HG02678 (cell line): ENCODE measurements around the gene DENND2D.

ENCODE experiments used
- ATAC-seq: cut with Tn5 transposase; IDR thresholded peaks from one replicate; pipeline ENCODE4 v1.9.1; 2021; ENCODE audit warnings: mild to moderate bottlenecking, moderate library complexity; ENCODE audit not compliant: unreplicated experiment

DENND2D gene

DNA sequence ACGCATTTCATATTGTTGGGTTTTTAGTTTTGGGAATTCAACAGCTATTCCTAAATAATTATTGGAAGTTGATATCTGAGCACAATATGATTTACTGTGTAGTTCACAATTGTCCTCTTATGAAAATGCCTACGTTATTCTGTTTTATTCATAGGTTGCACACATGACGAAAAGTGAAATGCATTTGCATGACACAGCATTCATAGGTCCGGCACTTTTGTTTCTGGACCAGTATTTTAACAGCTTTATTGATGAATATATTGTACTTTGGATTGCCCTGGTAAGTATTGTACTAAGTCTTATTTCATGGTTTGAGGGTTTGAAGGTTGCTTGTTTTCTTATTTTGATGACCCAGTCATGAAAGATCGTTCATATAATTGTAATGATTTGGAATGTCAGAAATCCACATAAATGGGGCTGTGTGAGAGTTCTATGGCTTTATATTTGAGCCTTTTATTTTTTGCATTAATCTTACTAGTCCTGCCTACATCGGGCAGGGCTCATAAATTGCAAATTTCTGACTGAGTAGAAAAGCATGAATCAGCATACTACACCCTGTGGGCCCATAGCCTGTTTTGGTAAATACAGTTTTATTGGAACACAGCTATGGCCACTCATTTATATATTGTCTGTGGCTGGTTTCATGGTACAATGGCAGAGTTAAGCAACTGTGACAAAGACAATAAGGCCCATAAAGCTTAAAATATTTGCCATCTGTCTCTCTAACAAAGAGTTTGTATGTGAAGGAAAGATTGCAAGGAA is 17.0 kb downstream of the DENND2D start:
- ATAC-seq: no peak

DNA sequence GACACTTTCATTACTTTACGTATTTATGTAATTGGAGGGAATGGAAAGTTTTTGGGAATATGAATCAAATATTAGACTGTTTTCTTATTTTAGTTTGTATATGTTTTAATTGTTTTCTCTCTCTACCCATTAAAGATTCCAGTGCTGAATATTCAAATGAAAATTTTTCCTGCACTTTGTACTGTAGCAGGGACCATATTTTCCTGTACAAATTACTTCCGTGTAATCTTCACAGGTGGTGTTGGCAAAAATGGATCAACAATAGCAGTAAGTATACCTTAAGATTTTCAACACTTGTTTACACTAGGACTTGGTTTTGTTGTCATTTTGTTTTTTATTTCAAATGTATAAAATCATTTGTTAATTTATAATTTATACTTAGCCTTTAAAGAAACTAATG is 18.4 kb downstream of the DENND2D start:
- no peak for ATAC-seq

DNA sequence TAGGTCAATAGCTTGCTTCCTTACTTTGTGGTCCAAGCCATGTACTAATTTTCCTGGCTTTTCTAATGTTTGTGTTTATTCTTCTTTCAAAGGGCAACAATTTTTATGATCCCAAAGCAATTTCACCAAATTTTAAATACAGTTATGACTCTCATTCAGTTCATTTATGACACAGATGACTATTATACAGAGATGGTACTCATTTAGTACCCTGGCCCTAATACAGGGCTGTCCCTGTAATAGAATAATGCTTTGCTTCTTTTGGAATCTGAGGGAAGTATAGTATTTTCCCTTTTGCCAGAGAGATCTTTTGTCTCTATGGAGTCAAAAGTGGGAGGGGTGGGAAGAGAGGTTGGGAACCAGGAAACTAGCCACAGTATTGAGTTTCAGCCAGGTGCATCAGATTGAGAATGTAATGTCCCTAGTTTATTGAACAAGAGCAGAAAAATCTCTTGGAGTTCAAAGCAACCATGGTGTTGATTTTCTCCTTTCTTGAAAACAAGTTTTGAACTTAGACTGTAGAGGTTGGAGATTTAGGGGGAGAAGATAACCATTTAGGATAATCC is 20.4 kb downstream of the DENND2D start:
- no peak for ATAC-seq

DNA sequence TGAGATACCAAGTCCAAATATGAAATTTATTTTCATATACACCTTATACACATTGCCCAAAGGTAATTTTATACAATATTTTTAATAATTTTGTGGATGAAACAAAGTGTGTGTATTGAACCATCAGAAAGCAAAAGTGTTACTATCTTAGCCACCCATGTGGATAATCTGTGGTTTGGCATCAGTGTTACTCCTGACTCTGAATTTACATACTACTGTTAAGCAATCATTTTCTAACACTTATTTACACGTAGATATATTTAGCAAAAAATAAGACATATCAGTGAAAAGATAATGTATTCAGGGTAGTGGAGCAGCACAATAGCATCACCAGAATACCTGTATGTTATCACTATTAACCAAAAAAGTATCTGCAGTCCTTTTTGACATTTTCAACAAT is 23.8 kb downstream of the DENND2D start:
- no peak for ATAC-seq

DNA sequence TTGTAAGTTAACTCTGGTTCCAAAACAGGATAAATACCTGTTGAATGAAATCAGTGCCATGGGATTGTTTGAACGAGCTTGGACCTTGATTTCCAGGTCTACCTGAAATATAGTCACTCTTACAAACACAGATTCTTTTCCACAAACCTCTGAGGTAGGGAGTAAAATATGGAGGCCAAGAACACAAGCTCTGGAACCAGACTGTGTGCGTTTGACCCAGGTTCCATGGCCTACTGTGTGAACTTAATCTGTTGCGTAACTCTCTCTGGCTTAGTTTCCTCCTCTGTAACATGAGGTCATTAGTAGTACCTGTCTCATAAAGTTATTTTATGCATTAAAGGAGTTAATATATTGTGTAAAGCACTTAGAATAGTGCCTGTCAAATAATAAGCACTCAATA is 25.1 kb downstream of the DENND2D start:
- no peak for ATAC-seq

DNA sequence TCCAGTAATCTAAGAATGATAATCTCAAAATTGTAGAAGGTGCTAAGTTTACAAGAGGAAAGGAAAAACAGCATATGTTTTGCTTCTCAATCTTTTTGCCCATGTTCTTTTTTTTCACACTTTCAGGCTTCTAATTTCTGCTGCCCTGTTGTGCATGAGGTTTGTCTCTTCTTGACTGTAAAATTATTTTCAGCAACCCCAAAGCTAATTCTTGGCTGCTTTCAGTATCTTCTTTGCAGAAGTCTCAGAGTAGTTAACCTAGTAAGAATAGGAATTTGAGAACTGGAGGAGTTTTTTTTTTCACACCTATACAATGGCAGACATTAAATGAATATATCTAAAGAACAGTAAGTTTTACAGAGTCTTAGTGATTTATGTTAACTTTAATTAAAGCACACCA is 26.4 kb downstream of the DENND2D start:
- ATAC-seq: no peak

DNA sequence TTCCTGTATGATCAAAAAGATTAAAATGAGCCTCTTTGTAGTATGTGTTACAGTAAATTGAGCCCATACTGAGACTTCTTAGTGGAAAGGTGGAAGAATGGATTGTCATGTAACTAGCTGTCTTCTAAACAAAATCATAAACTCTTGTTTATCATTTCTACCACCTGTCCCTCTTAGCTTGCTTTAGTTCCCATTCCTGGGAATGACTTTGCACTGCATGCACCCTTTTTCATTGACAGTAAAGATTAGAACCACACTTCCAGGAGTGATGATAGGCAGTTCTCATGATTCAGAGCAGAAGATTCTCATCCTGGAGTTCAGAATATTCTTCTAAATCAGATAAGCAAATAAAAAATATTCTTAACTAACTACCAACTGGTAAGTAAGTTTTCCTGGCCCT is 28.0 kb downstream of the DENND2D start:
- ATAC-seq: no peak

DNA sequence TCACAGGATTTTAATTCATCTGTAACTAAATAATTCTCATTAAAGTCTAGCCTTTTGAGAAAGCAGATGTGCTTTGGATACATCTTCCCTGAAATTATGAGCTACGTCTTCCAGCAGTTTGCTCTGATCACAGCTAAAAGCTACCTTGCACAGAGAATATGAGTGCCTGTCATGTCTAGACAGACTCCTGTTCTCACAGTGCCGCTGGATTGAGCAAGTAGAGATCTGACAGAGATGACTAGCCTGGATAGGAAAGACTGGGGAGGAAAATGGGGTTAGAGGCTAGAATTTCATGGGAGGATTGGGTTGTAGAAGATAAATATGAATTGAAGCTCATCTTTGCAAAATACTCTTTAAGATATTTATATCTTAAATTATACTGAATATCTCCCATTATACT is 36.3 kb downstream of the DENND2D start:
- no peak for ATAC-seq

DNA sequence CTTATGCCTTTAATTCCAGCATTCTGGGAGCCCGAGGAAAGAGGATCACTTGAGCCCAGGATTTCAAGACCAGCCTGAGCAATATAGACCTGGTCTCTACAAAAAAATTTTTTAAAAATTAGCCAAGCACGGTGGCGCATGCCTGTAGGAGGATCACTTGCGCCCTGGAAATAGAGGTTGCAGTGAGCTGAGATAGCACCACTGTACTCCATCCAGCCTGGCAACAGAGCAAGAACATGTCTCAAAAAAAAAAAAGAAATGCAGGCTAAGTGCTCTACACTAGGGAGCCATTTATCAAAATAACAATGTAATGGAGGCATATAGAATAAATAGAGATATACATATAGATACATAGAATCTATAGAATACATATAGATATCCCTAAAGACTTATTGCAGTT is 37.1 kb downstream of the DENND2D start:
- no peak for ATAC-seq

DNA sequence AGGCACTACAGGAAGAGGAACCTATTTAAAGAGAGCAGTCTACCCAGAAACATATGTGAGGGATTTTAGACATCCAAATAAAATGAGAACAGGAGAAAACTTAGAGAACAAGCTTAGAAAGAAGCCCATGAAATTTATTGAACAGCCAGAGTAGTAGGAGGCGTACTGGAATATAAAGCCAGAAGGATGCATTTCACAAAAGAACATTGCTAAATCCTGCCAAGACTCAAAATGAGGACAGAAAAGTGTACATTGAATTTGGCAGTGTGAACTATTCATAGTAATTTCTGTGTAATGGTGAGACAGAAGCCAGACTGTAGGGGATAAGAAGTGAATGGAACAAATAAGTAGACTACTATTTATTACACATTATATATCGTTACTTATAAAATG is 38.0 kb downstream of the DENND2D start:
- no peak for ATAC-seq

DNA sequence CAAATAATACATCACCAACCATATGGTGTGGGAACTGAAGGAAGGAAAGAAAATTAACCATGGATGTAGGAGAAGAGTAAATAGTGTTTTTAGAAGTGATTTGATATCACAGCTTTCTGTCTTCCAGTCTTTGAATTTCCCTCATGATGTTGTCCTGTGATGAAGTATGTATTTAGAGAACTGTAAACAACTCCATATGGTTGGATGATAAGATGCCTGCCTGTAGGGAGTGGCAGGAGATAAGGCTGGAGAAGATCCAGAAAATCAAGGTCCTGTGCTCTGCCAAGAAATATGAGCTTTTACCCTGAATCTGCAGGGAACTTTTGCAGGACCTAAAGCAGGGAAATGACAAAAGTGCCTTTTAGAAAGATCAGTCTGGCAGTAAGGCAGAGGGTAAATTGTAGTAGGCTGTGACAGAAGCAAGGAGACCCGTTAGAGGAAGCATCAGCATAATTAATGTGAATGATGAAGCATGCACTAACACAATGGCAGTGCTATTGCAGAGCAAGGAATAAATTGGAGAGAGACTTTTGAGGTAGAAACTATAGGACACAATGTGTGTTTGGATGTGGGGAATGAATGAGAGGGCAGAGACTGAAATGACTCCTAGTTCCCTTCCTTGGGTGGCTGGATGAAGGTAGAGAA is 38.5 kb downstream of the DENND2D start:
- ATAC-seq: no peak

DNA sequence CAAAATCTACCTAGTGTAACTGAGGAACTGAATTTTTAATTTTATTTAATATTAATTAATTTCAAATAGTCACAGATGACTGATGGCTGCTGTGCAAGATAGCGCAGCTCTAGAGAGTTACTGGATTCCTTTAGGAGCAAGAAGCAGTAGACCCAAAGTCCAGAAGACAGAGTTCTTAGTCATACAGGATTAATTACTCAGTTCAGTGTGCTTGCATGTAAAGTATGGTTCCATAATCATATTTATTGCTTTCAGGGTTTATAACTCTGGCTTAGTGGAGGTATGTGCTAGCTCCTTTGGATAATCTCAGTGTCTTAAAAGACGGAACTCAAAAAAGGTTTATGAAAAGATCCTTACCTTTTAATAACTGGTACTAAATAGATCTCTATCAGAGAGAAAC is 43.0 kb downstream of the DENND2D start:
- no peak for ATAC-seq

DNA sequence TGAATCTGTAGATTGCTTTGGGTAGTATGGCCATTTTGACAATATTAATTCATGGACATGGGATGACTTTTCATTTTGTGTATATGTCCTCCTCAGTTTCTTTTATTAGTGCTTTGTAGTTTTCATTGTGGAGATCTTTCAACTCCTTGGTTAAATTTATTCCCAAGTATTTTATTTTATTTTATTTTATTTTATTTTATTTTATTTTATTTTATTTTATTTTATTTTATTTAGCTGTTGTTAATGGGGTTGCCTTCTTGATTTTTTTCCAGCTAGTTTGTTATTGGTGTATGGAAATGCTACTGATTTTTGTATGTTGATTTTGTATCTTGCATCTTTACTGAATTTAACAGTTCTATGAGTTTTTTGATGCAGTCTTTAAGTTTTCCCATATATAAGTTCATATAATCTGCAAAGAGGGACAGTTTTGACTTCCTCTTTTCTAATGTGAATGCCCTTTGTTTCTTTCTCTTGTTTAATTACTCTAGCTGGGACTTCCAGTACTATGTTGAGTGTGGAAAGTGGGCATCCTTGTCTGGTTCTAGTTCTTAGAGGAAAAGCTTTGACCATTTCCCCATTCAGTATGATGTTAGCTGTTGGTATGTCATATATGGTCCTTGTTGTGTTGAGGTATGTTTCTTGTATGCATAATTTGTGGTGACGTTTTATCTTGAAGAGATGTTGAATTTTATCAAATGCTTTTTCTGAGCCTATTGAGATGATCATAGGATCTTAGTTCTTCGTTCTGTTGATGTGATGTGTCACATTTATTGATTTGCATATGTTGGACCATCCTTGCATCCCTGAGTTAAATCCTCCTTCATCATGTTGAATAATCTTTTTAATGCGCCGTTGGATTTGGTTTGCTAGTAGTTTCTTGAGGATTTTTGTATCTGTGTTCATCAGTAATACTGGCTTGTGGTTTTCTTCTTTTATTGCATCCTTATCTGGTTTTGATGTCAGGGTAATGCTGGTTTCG is 46.1 kb downstream of the DENND2D start:
- no peak for ATAC-seq

DNA sequence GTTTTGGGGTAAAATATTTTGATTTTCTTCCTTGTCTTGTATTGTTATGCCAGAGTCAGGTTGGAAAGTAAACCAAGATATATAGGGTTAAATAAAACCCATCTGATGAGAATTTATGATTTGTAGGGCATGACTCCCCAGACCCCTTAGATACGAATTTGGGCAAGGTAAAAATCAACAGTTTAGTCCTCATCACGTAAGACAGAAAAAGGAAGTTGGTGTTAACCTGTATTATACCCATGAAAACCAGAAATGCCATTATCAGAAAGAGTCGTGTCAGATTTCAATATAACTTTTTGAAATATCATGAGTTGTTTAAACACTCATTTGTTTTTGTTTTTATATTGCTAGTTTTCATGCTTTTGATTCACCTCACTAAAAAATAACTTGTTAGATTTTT is 48.6 kb downstream of the DENND2D start:
- no peak for ATAC-seq

DNA sequence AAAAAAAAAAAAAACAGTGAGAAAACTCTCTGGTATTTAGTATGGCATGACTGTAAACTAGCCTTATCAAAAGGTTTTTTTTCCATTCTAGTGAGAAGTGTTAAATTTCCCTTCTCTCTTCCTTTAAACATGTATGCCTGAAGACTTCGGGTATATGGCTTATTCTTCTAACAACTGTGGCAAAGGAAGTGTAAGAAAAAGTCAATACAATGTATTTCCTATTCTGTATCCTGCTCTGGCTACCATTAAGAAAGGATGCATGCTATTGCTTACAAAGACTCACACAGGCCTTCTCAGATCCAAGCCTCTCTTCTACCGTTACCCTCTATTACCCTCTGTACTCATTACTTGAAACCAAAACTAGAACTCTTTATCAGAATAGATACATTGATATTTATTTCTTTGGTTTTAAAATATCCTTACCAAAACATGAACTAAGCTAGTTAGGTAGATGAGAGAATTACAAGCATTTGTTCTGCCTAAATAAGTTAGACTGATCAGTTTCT is 52.0 kb downstream of the DENND2D start:
- peak; percentile 43 for ATAC-seq

DNA sequence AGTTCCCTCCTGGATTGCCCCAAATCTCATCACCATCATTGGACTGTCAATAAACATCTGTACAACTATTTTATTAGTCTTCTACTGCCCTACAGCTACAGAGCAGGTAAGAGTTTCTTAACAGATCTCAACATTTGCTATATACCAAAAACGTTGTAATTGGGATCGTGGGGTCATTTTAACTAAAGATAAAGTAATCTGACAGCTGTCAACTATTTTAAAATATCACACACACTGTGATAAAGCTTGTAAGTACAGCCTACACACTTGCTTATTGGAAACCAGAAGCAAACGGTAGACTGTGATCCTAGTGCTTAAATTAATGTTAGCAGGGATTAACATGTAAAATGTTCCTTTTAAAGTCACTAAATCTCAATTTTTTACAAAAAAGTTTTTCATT is 52.5 kb downstream of the DENND2D start:
- no peak for ATAC-seq

DNA sequence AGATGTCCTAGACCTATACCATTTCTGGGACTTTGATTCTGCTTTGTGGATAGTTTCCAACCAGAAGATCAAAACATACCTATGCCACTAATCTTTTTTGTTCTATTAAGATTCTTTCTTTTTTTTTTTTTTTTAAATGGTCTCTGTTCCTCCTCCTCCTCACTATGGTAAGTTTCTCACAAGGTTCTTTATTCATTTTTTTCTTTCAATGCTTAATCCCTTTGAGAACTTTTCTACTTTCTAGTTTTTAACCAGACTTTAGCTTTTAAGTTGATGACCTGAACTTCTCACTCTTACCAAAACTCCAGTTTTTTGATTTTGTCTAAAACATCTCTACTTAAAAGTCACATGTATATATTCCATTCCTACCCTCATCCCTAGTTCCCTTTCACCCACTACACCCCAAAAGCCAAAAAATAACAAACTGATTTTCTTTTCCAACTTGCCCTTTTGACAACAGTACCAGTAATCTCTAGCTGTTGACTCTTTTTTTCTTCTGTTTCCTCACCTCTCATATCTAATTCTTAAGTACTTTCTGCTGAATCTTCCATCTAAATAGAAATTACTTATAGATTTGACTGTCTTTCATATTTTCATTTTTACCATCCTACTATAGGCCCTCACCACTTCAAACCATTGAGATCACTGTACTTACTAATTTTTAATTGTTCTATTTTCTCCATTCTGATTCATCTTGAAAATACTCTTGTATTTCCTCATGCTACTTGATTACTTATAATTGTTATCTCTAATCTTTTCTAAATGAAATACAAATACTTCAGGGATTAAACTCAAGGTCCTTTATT is 54.3 kb downstream of the DENND2D start:
- ATAC-seq: no peak

DNA sequence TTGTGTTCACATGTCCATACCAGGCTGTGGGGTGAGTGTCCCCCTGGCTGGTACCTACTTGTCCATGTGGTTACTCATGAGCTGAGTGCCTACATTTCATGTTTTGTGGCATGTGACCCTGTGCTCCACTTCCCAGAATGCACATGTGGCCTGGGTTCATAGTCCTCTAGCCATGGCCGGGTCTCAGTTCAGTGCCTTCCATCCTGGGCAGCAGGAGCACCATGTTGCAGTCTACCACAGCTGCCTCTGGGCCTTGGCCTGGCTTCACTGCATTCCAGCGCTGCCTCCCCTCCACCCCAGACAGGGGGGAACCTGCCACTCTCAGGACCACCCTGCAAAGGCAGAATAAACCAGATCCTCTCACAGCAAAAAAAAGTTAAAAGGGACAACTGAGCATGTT is 54.9 kb downstream of the DENND2D start:
- ATAC-seq: no peak

DNA sequence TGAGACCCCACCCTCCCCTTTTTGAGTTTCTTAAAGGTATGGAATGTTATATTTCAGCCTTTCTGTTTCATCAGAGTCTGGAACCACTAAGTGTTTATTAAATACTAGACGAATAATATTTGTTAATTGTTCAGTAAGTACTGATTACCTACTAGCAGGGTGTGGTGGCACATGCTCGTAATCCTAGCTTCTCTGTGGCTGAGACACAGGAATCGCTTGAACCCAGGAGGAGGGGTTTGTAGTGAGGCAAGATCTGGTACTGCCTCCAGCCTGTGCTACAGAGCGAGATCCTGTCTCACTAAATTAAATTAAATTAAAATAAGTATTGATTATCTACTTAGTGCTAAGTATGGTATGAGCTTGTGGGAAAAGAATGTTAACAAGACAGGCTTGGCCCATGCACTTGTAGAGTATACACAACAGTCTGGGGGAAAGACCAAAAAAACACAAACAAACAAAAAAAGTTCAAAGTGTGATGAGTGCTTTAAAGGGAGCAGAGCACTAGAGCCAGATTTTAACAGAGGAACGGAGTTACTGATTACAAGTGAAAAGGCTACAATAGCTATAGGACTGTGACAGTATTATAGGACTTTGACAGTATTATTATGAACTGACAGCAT is 58.0 kb downstream of the DENND2D start:
- ATAC-seq: no peak
